B cell (primary cell): ENCODE results near the gene TOGARAM1. TPM values are rescaled to one million over a fixed set of nuclear protein-coding genes. Genes with fewer than 3 reads are reported as not detected.

Source experiments
- ATAC-seq: fragments of 200-7000 bp; cut with Tn5 transposase; one replicate; pipeline ENCODE4 v1.10.0; 2021; ENCODE audit warnings: low read depth, mild to moderate bottlenecking, moderate number of reproducible peaks, moderate library complexity
- CTCF ChIA-PET: fragments of 350-600 bp; sonication (Branson Sonifier 250); formaldehyde crosslinking; loops from one replicate; lab custom pipeline; 2021; ENCODE audit warnings: antibody characterized with exemption, inconsistent platforms; lab: Charles Lee
- POLR2A ChIA-PET: fragments of 350-600 bp; sonication (Branson Sonifier 250); formaldehyde crosslinking; loops from one replicate; lab custom pipeline; 2021; ENCODE audit warnings: antibody characterized with exemption; lab: Charles Lee
- DNase-seq: peaks from one replicate; pipeline ENCODE4 v3.0.0; 2013
- H2AFZ ChIP-seq: 2 replicates; pipeline ENCODE4 v1.6.1; 2012; ENCODE audit warnings: mild to moderate bottlenecking, low read depth, low read length; ENCODE audit not compliant: insufficient read depth, poor library complexity, severe bottlenecking
- H3K27ac ChIP-seq, 2 donors: 1 replicate in 1 of 2; 2 replicates in 1 of 2; pipeline ENCODE4 v1.5.1; 2012 to 2013; ENCODE audit warnings: low read length in 2 of 2, mild to moderate bottlenecking in 2 of 2, moderate library complexity in 1 of 2
- H3K27me3 ChIP-seq, 4 experiments: fragments of 200-600 bp in 1 of 4; sonication (generic) in 1 of 4; replicated peaks in 1 of 4; 1 replicate in 2 of 4; 2 replicates in 2 of 4; pipeline versions ENCODE4 v1.6.1 to v1.7.0; 2013 to 2016; ENCODE audit warnings: low read length in 3 of 4, mild to moderate bottlenecking in 2 of 4, mixed read lengths in 1 of 4, moderate library complexity in 1 of 4; ENCODE audit not compliant: insufficient read depth in 4 of 4, control insufficient read depth in 3 of 4; ENCODE audit errors: control extremely low read depth in 1 of 4
- H3K36me3 ChIP-seq, 2 experiments: replicated peaks in 1 of 2; 1 replicate in 1 of 2; 2 replicates in 1 of 2; pipeline versions ENCODE4 v1.6.1 to v1.7.1; 2013; ENCODE audit warnings: low read length in 1 of 2; ENCODE audit not compliant: insufficient read depth in 2 of 2, control insufficient read depth in 1 of 2; ENCODE audit errors: control extremely low read depth in 1 of 2, extremely low read depth in 1 of 2
- H3K4me1 ChIP-seq, 2 donors: fragments of 200-600 bp in 1 of 2; sonication (generic) in 1 of 2; 1 replicate in 1 of 2; 2 replicates in 1 of 2; pipeline versions ENCODE4 v1.5.1 to v1.6.1; 2013 to 2017; ENCODE audit warnings: low read length in 2 of 2; ENCODE audit not compliant: control insufficient read depth in 2 of 2, insufficient read depth in 2 of 2
- H3K4me2 ChIP-seq: replicated peaks from 2 replicates; pipeline ENCODE3; 2012; ENCODE audit warnings: mild to moderate bottlenecking, low read depth, low read length; ENCODE audit not compliant: poor library complexity, severe bottlenecking
- H3K4me3 ChIP-seq, 5 experiments: fragments of 200-600 bp in 1 of 5; sonication (generic) in 1 of 5; 1 replicate in 3 of 5; 2 replicates in 2 of 5; pipeline versions ENCODE4 v1.5.1 to v1.7.0; 2011 to 2016; ENCODE audit warnings: low read length in 4 of 5, mild to moderate bottlenecking in 4 of 5, low read depth in 2 of 5, control low read depth in 1 of 5, moderate library complexity in 1 of 5; ENCODE audit not compliant: insufficient read depth in 1 of 5; ENCODE audit errors: control extremely low read depth in 1 of 5, extremely low read depth in 1 of 5
- H3K79me2 ChIP-seq: fragments of 200-600 bp; sonication (generic); one replicate; pipeline ENCODE4 v1.6.0; 2016; ENCODE audit warnings: low read length; ENCODE audit not compliant: control insufficient read depth, insufficient read depth
- H3K9ac ChIP-seq: fragments of 200-600 bp; sonication (generic); 2 replicates; pipeline ENCODE4 v1.6.1; 2017; ENCODE audit warnings: mild to moderate bottlenecking, low read length, moderate library complexity
- H3K9me3 ChIP-seq, 3 donors: one replicate each; pipeline versions ENCODE4 v1.6.1 to v1.7.1; 2013; ENCODE audit warnings: low read length in 2 of 3; ENCODE audit not compliant: control insufficient read depth in 2 of 3, insufficient read depth in 1 of 3; ENCODE audit errors: control extremely low read depth in 1 of 3
- H4K20me1 ChIP-seq: 2 replicates; pipeline ENCODE4 v1.6.0; 2012; ENCODE audit warnings: mild to moderate bottlenecking, low read length; ENCODE audit not compliant: insufficient read depth, control insufficient read depth, poor library complexity, severe bottlenecking
- H3K27ac Mint-ChIP-seq: one replicate; pipeline ENCODE4 v1.8.0; 2021; ENCODE audit warnings: mixed read lengths
- H3K27me3 Mint-ChIP-seq: one replicate; pipeline ENCODE4 v1.8.0; 2021; ENCODE audit warnings: mixed read lengths
- H3K4me1 Mint-ChIP-seq: one replicate; pipeline ENCODE4 v1.8.0; 2021; ENCODE audit warnings: mixed read lengths
- H3K4me3 Mint-ChIP-seq: one replicate; pipeline ENCODE4 v1.8.0; 2021; ENCODE audit warnings: mixed read lengths
- H3K9me3 Mint-ChIP-seq: one replicate; pipeline ENCODE4 v1.8.0; 2022; ENCODE audit warnings: mixed read lengths; ENCODE audit not compliant: insufficient read depth
- EZH2 ChIP-seq: IDR thresholded peaks from 2 replicates; pipeline ENCODE4 v1.6.1; 2012; ENCODE audit warnings: borderline replicate concordance, low read depth, mild to moderate bottlenecking, moderate library complexity, low read length; ENCODE audit not compliant: insufficient read depth, poor library complexity, severe bottlenecking
- intact Hi-C: fragments of 100-400 bp; cut with micrococcal nuclease; formaldehyde crosslinking; loops from one replicate; pipeline ENCODE4 v1.10.0; 2022
- polyA plus RNA-seq: library from polyadenylated mRNA; depleted of rRNA; stranded (reverse); fragments of >200 nt; gene quantifications from 2 replicates; pipeline ENCODE4 v1.2.3, GENCODE V29; 2012
- total RNA-seq, 2 donors: library from RNA; stranded (reverse); fragments of 120-200 nt in 1 of 2; gene quantifications; 1 replicate in 1 of 2; 2 replicates in 1 of 2; pipeline versions ENCODE4 v1.2.3 to v1.2.4, GENCODE V29; 2013 to 2022
- TF ChIP-seq, protein P1 (sequence below): fragments of 200-600 bp; IDR thresholded peaks from one replicate; pipeline ENCODE4 v1.8.0; 2022; ENCODE audit warnings: antibody characterized with exemption, mild to moderate bottlenecking

The TOGARAM1 gene
- total and polyA plus RNA-seq, 2 donors (not counting 1 experiment from before 2014, with no cell fraction given) = 3.4 to 23.9 TPM

DNA sequence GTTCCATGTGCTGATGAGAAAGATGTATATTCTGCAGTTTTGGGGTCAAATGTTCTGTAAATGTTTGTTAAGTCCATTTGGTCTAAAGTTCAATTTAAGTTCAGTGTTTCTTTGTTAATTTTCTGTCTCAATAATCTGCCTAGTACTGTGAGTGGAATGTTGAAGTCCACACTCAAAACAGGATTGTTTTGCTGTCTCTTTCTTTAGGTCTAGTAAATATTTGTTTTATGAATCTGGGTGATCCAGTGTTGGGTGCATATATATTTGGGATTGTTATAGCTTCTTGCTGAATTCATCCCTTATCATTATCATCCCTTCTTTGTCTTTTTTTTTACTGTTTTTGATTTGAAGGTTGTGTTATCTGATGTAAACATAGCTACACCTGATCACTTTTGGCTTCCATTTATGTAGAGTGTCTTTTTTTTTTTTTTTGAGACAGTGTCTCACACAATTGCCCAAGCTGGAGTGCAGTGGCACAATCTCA is 95.9 kb downstream of the TOGARAM1 start:
- Histone ChIP-seq H3K4me2 (no peak overlapping the region), H3K9me3 (no peaks in the 10 kb centered on the region), H3K79me2 (no peaks in the 10 kb centered on the region), H3K36me3 (peaks cover 0 to 12% of the 10 kb centered on the region in 2 experiments), H3K27ac (no peak overlapping the region), H2AFZ (no peak overlapping the region), H3K4me1 (no peaks in the 10 kb centered on the region), H3K27me3 (no peaks in the 10 kb centered on the region), H3K9ac (no peak overlapping the region), H3K4me3 (no peak overlapping the region), H4K20me1 (no peaks in the 10 kb centered on the region)
- intact Hi-C loops = no loop called here
- H3K4me3 Mint-ChIP-seq = no peak overlapping the region
- TF ChIP-seq, protein P1, sequence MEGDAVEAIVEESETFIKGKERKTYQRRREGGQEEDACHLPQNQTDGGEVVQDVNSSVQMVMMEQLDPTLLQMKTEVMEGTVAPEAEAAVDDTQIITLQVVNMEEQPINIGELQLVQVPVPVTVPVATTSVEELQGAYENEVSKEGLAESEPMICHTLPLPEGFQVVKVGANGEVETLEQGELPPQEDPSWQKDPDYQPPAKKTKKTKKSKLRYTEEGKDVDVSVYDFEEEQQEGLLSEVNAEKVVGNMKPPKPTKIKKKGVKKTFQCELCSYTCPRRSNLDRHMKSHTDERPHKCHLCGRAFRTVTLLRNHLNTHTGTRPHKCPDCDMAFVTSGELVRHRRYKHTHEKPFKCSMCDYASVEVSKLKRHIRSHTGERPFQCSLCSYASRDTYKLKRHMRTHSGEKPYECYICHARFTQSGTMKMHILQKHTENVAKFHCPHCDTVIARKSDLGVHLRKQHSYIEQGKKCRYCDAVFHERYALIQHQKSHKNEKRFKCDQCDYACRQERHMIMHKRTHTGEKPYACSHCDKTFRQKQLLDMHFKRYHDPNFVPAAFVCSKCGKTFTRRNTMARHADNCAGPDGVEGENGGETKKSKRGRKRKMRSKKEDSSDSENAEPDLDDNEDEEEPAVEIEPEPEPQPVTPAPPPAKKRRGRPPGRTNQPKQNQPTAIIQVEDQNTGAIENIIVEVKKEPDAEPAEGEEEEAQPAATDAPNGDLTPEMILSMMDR = no peak
- TF ChIP-seq EZH2 = no peak
- H3K9me3 Mint-ChIP-seq = peaks cover 2% of the 10 kb centered on the region
- no peaks in the 10 kb centered on the region for H3K4me1 Mint-ChIP-seq
- no peak overlapping the region for H3K27ac Mint-ChIP-seq
- CTCF ChIA-PET = no interaction called here
- H3K27me3 Mint-ChIP-seq = no peaks in the 10 kb centered on the region
- ATAC-seq (no peak), DNase-seq (no peak)
- POLR2A ChIA-PET = no interaction called here

DNA sequence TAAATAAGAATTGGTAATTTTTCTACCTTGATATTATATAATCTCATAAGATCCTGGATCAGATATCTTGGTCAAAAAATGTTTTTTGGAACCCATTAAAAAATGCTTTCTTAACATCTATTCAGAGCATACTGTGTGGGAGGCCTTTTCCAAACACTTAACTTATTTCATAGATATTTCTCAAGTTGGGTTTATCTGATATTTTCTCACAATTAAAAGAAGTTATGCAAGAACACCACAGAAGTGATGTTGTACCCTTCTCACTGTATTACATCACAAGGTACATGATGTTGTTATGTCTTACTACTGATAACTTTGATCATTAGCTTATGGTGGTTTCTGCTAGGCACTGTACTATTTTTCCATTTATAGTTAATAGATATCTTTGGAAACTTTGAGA is 98.6 kb downstream of the TOGARAM1 start:
- Histone ChIP-seq H3K36me3 (peaks cover 2 to 3% of the 10 kb centered on the region in 2 experiments), H3K27me3 (no peaks in the 10 kb centered on the region), H4K20me1 (no peaks in the 10 kb centered on the region), H3K79me2 (no peaks in the 10 kb centered on the region), H3K27ac (no peak overlapping the region), H3K4me3 (no peak overlapping the region), H3K4me2 (no peak overlapping the region), H3K9ac (no peak overlapping the region), H2AFZ (no peak overlapping the region), H3K4me1 (no peaks in the 10 kb centered on the region), H3K9me3 (no peaks in the 10 kb centered on the region)
- no peak for TF ChIP-seq EZH2
- TF ChIP-seq, protein P1 = no peak
- intact Hi-C loops = no loop called here
- DNase-seq (no peak), ATAC-seq (no peak)
- ChIA-PET POLR2A (no interaction called here), CTCF (no interaction called here)
- Mint-ChIP-seq H3K9me3 (peaks cover 2% of the 10 kb centered on the region), H3K27me3 (no peaks in the 10 kb centered on the region), H3K27ac (no peak overlapping the region), H3K4me3 (no peak overlapping the region), H3K4me1 (no peaks in the 10 kb centered on the region)
